ENCODE measurements around the gene XRCC3.
"Not testable (repeated sequence)": the region's sequence is repeated elsewhere in the genome, so short reads cannot be mapped to it uniquely, and the experiment has no call there.

Gene XRCC3

DNA sequence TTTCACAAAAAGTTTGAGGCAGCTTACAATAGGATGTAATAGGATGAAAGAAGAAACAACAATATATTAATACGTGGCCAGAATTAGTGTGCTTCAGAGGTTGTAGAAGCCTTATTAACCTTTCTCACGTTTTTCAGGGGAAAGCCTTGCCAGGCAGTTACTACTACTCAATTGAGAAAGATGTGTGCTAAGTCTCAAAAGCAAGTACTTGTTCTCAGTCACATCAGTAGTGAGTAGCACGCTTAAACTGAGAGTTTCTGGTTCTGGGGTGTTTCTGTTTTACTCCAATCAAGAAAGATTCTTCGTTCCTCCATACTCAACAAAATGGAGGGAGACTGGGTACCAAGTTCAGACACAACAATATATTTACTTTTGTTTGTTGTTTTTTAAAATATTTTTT lies 47.6 kb downstream of the XRCC3 start:
- DNase-seq (ENCODE audit: low spot score) = no peak

- no peak for DNase-seq (ENCODE audit: low spot score)
Measured at GRCh38 chr14:103663506-103663905, 51.7 kb downstream of the XRCC3 start.

GRCh38 chr14:103662591-103662990 lies 52.7 kb downstream of the XRCC3 start:
- DNase-seq (ENCODE audit: low spot score) = no peak

- DNase-seq (ENCODE audit: low spot score) = no peak
Measured at GRCh38 chr14:103662029-103662428, 53.2 kb downstream of the XRCC3 start.

DNA sequence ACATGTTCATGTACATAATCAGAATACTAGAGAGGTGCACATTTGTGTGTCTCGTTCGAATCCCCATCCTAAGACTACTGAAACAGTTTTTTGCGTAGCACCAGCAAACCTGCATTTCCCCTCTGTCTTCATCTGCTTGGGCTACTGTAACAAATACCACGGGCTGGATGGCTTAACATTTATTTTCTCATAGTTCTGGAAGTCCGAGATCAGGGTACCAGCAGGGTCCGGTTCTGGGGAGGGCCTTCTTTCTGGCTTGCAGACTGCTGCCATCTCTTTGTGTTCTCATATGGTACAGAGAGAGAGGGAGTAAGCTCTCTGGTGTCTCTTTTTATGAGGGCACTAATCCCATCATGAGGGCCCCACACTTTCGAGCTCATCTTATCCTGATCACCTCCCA lies 55.6 kb downstream of the XRCC3 start:
- DNase-seq (ENCODE audit: low spot score) = no peak

- no peak for DNase-seq (ENCODE audit: low spot score)
Measured at GRCh38 chr14:103657471-103657870, 57.8 kb downstream of the XRCC3 start.

DNA sequence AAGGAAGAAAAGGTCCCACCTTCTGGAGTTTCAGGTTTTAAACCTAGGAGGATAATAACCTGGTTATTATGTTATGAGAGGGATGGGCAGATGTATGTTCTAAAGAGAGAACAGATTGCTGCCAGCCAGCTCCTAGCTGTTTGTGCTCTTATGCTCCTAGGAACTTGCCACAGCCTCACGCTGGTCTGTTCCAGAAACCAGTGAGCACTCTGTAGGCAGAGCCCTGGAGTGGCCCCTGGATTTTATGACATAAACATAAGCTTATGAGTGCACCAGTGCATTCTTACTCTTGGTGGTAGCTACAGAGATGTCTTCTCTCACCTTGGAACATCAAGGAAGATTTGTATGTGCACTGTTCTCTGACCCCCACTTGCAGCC lies 58.5 kb downstream of the XRCC3 start:
- no peak for DNase-seq (ENCODE audit: low spot score)

GRCh38 chr14:103656031-103656755 lies 59.1 kb downstream of the XRCC3 start:
- no peak for DNase-seq (ENCODE audit: low spot score)

- DNase-seq (ENCODE audit: low spot score) = no peak
Measured at GRCh38 chr14:103654619-103655018, 60.6 kb downstream of the XRCC3 start.

DNA sequence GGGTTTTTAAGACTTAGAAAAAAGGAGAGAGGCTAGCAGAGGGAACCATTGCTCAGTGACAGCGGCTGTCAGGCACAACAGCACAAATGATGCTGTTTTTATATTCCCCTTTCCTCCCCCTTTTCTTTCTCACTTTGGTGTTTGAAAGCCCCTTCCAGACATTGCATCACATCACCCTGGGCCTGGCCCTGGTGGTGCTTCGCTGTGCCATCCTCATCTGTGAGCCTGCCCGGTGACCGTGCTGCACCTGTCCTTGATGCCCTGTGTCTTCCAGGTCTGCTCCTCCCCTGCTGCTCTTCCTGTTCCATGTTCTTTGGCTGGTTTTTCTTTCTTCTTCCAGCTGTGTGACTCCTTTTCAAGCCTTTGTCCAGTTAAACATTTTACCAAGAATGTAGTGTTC lies 61.4 kb downstream of the XRCC3 start:
- DNase-seq (ENCODE audit: low spot score) = no peak

- not testable (repeated sequence) for DNase-seq (ENCODE audit: low spot score)
Measured at GRCh38 chr14:103653336-103653735, 61.9 kb downstream of the XRCC3 start.

DNA sequence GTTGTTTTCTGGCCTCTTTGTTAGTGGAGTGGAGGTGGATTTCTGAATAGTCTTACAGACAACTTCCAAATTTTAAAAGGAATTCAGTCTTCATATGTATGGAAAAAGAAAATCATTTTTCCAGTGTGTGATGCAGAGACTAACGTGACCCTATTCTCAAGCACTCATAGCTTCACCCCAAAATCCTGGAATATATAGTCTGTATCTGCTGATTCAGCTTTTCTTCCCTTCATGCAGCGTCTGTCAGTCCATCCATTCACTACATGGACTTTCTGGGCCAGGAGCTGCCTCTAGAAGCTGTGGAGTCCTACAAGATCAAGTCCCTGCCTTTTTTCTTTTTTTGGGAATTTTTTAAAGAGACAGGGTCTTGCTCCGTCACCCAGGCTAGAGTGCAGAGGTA lies 62.4 kb downstream of the XRCC3 start:
- DNase-seq (ENCODE audit: low spot score) = no peak

DNA sequence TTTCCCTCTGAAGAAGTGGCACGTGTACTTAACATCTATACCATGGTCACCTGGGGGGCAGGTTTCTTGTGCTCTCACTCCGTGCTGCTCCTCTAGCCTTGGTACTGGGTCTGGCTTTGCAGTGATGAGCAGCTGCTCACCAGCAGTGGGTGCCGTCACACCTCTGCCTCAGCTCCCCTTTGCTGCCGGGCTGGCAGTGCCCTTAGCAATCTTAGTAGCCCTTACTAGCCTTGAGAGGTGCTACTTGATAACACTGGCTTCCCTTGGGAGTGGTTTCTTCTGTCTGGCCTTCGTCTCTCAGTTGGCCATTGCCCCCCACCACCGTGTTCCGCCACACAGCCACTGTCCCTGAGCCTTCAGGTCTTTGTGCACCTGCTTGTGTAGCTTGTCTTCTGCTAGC lies 63.7 kb downstream of the XRCC3 start:
- DNase-seq (ENCODE audit: low spot score) = no peak

GRCh38 chr14:103650213-103650612 lies 65.0 kb downstream of the XRCC3 start:
- no peak for DNase-seq (ENCODE audit: low spot score)

DNA sequence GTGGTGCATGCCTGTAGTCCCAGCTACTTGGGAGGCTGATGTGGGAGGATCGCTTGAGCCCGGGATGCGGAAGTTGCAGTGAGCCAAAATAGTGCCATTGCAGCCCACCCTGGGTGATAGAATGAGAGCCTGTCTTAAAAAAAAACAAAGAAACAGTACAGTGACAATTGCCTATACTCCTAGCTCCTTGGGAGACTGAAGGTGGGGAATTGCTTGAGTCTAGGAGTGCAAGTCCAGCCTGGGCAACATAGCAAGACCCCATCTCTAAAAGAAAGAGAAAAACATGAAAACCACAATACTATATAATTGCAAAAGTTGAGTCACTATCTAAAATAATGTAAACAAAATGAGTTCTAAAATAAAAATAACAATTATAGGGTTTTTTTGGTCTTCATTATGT lies 66.2 kb downstream of the XRCC3 start:
- no peak for DNase-seq (ENCODE audit: low spot score)
